ENCODE results near the gene RANGAP1. TPM values are rescaled to one million over a fixed set of nuclear protein-coding genes. Genes with fewer than 3 reads are reported as not detected.

The RANGAP1 gene
- total RNA-seq, 4 donors from 2014 or later: 35.5 to 42.7 (median 38.8) TPM

GRCh38 chr22:41204066-41204465 is 81.9 kb downstream of the RANGAP1 start:
- Histone ChIP-seq H3K27me3 (no peaks in the 10 kb centered on the region), H3K27ac (no peak overlapping the region), H3K36me3 (no peaks in the 10 kb centered on the region), H3K4me1 (peaks cover 4 to 7% of the 10 kb centered on the region in 2 donors), H3K4me3 (replicated peaks in 1 of 3) (no peak overlapping the region), H3K9me3 (no peaks in the 10 kb centered on the region)
- intact Hi-C loops (cut with DNase I): no loop called here
- 60 to 72% methylated on average over 6 of the region's 6 CpGs for WGBS, 2 donors
- DNase-seq: no peak
- TF ChIP-seq POLR2A (IDR thresholded peaks at IDR 0.05): no peak

GRCh38 chr22:41203118-41203517 is 82.9 kb downstream of the RANGAP1 start:
- intact Hi-C loops (cut with DNase I): no loop called here
- H3K4me1 ChIP-seq: peaks cover 8 to 14% of the 10 kb centered on the region in 2 donors
- H3K9me3 ChIP-seq: no peaks in the 10 kb centered on the region
- WGBS, 2 donors: 92 to 96% methylated on average over 2 of the region's 2 CpGs
- no peak overlapping the region for H3K27ac ChIP-seq
- no peaks in the 10 kb centered on the region for H3K27me3 ChIP-seq
- no peak for DNase-seq
- no peak for TF ChIP-seq CTCF (IDR thresholded peaks at IDR 0.05)
- no peak for TF ChIP-seq POLR2A (IDR thresholded peaks at IDR 0.05)
- no peak overlapping the region for H3K4me3 ChIP-seq (replicated peaks in 1 of 3)
- no peaks in the 10 kb centered on the region for H3K36me3 ChIP-seq

GRCh38 chr22:41201141-41201540 is 84.8 kb downstream of the RANGAP1 start:
- intact Hi-C loops (cut with DNase I): no loop called here
- H3K27ac ChIP-seq: no peak overlapping the region
- DNase-seq: no peak

GRCh38 chr22:41198027-41198580 is 87.9 kb downstream of the RANGAP1 start:
- Histone ChIP-seq H3K4me3 (replicated peaks in 1 of 3) (peak overlapping the region in 2 of 3 donors; percentile 47 to 80), H3K9me3 (no peaks in the 10 kb centered on the region), H3K4me1 (peaks cover 13 to 17% of the 10 kb centered on the region in 2 donors), H3K36me3 (no peaks in the 10 kb centered on the region), H3K27ac (no peak overlapping the region), H3K27me3 (no peaks in the 10 kb centered on the region)
- intact Hi-C loops (cut with DNase I): no loop called here
- TF ChIP-seq CTCF (IDR thresholded peaks at IDR 0.05): no peak
- no peak for TF ChIP-seq POLR2A (IDR thresholded peaks at IDR 0.05)
- WGBS, 2 donors: 6 to 7% methylated on average over 9 of the region's 9 CpGs
- DNase-seq: peak; percentile 31 to 44

More at GRCh38 chr22:41201141-41201540, 84.8 kb downstream of the RANGAP1 start:
- Histone ChIP-seq H3K9me3 (no peaks in the 10 kb centered on the region), H3K27me3 (no peaks in the 10 kb centered on the region), H3K4me1 (peaks cover 17 to 23% of the 10 kb centered on the region in 2 donors), H3K36me3 (no peaks in the 10 kb centered on the region), H3K4me3 (replicated peaks in 1 of 3) (no peak overlapping the region)
- 72 to 78% methylated on average over 10 of the region's 10 CpGs for WGBS, 2 donors
- TF ChIP-seq CTCF (IDR thresholded peaks at IDR 0.05): no peak
- TF ChIP-seq POLR2A (IDR thresholded peaks at IDR 0.05): no peak

GRCh38 chr22:41197038-41197972 is 88.7 kb downstream of the RANGAP1 start:
- 0 to 1% methylated on average over 27 to 34 of the region's 91 CpGs for WGBS, 2 donors
- no peaks in the 10 kb centered on the region for H3K36me3 ChIP-seq
- peak; percentile 73 to 78 for DNase-seq
- TF ChIP-seq CTCF (IDR thresholded peaks at IDR 0.05) (peak in 3 of 6 experiments; percentile 6 to 16 (median 14)), POLR2A (IDR thresholded peaks at IDR 0.05) (peak in 1 of 2 donors; percentile 51)
- H3K27me3 ChIP-seq: no peaks in the 10 kb centered on the region
- no peaks in the 10 kb centered on the region for H3K9me3 ChIP-seq
- peak overlapping the region; percentile 35 to 80 (median 60) for H3K4me3 ChIP-seq (replicated peaks in 1 of 3)
- H3K4me1 ChIP-seq: peaks cover 13 to 17% of the 10 kb centered on the region in 2 donors
- intact Hi-C loops (cut with DNase I): no loop called here
- H3K27ac ChIP-seq: peak overlapping the region in 1 of 3 donors; percentile 15

Small RNA genes lying within 50 kb of the gene (microRNA-seq; reads per million reads assigned to microRNA genes)
- gene MIR6889: not detected

Small RNA genes lying within 50 kb of the gene (small RNA-seq; reads per million reads assigned to genes)
- not detected for gene MIR6889

Other genes starting within 250 kb of the RANGAP1 start
- gene EP300, start 193.6 kb downstream of the RANGAP1 start, total RNA-seq: 100 to 1,000 TPM in 2 of 4 donors, 10 to 100 TPM in 2; 72.9 to 163 (median 120) TPM
- gene L3MBTL2, start 80.9 kb downstream of the RANGAP1 start, total RNA-seq: 10 to 100 TPM; 17.2 to 29.2 (median 20.7) TPM
- gene CHADL, start 45.3 kb downstream of the RANGAP1 start, total RNA-seq: 1 to 10 TPM; 4.6 to 7.5 (median 6.2) TPM
- 100 to 1,000 TPM in 1 of 4 donors, 10 to 100 TPM in 3; 77.7 to 100 (median 88.7) TPM for gene ZC3H7B, start 15.3 kb upstream of the RANGAP1 start, total RNA-seq
- 10 to 100 TPM; 15.9 to 41.1 (median 22.9) TPM for gene TEF, start 95.8 kb upstream of the RANGAP1 start, total RNA-seq
- gene TOB2, start 160.6 kb upstream of the RANGAP1 start, total RNA-seq: 100 to 1,000 TPM in 3 of 4 donors, 10 to 100 TPM in 1; 66.5 to 130 (median 115) TPM
- 10 to 100 TPM; 22.4 to 58.3 (median 39.4) TPM for gene PHF5A, start 182.5 kb upstream of the RANGAP1 start, total RNA-seq
- gene ACO2, start 182.9 kb upstream of the RANGAP1 start, total RNA-seq: 100 to 1,000 TPM in 3 of 4 donors, 10 to 100 TPM in 1; 81.3 to 205 (median 135) TPM

All from thyroid gland (tissue), 4 donors.